HFF-Myc (cell line): ENCODE results near the gene CNIH3.

Source experiments
- DNase-seq: peaks from one replicate; pipeline ENCODE4 v3.0.0-alpha.2; 2011; ENCODE audit warnings: low read depth; ENCODE audit errors: extremely low read depth
- H3K4me3 ChIP-seq: replicated peaks from 2 replicates; pipeline ENCODE4 v1.5.1; 2011; ENCODE audit warnings: low read depth, mild to moderate bottlenecking, control low read depth, low read length
- TF ChIP-seq, protein P1 (sequence below): IDR thresholded peaks from 2 replicates; pipeline ENCODE4 v1.5.1; 2012; ENCODE audit warnings: mild to moderate bottlenecking, low read depth, low read length, control low read depth; ENCODE audit errors: missing control alignments

The CNIH3 gene

DNA sequence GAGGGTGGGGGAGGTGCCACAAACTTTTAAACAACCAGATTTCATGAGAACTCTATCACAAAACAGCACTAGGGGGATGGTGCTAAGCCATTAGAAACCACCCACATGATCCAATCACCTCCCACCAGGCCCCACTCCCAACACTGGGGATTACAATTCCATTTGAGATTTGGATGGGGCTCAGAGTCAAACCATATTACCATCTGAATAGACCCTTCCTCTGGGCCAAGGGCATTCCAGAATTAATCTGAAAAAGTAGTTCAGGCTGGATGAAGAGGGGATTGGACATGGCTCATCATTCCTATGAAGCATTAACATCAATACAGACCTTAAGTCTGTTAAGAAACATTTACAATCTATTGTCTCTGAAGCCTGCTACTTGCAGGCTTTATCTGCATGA lies 163.4 kb downstream of the CNIH3 start:
- TF ChIP-seq, protein P1, sequence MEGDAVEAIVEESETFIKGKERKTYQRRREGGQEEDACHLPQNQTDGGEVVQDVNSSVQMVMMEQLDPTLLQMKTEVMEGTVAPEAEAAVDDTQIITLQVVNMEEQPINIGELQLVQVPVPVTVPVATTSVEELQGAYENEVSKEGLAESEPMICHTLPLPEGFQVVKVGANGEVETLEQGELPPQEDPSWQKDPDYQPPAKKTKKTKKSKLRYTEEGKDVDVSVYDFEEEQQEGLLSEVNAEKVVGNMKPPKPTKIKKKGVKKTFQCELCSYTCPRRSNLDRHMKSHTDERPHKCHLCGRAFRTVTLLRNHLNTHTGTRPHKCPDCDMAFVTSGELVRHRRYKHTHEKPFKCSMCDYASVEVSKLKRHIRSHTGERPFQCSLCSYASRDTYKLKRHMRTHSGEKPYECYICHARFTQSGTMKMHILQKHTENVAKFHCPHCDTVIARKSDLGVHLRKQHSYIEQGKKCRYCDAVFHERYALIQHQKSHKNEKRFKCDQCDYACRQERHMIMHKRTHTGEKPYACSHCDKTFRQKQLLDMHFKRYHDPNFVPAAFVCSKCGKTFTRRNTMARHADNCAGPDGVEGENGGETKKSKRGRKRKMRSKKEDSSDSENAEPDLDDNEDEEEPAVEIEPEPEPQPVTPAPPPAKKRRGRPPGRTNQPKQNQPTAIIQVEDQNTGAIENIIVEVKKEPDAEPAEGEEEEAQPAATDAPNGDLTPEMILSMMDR = no peak
- no peak for DNase-seq
- H3K4me3 ChIP-seq = no peak overlapping the region

DNA sequence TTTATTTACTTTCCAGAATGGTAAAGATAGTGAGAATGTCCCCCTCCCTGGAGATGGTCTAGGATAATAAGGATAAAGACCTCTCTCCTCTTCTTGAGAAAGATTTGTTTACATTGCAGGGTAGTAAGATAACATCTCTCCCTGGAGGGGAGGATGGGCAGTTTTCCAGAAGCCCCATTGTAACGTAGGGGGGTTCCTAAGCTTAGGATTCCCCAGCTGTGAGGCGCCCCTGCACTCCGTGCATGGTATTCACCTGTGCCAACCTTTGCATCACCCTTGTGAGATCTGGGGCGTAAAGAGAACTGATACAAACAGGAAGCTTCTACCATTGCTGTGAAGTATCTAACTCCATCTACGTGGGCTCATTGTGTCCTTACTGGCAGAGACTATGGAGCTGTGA lies 164.6 kb downstream of the CNIH3 start:
- H3K4me3 ChIP-seq = no peak overlapping the region
- no peak for DNase-seq
- TF ChIP-seq, protein P1 = no peak

DNA sequence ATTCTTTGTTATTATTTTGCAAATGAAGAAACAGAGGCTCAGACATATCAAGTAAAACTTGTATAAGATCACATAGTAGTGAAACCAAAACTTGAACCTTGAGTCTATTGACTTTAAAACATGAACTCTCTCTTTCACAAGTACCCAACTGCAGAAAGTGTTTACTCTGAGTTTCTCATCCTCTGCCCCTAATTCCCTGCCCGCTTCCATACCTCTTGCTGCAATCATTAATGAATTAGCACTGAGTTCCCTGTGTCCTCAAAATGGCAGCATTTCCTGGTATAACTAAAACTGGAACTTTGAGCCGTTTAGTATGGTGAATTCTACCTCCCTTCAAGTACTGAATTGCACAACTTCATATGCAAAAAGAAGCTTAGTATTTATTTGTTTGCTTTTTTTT lies 165.7 kb downstream of the CNIH3 start:
- no peak overlapping the region for H3K4me3 ChIP-seq
- TF ChIP-seq, protein P1 = no peak
- DNase-seq = no peak

DNA sequence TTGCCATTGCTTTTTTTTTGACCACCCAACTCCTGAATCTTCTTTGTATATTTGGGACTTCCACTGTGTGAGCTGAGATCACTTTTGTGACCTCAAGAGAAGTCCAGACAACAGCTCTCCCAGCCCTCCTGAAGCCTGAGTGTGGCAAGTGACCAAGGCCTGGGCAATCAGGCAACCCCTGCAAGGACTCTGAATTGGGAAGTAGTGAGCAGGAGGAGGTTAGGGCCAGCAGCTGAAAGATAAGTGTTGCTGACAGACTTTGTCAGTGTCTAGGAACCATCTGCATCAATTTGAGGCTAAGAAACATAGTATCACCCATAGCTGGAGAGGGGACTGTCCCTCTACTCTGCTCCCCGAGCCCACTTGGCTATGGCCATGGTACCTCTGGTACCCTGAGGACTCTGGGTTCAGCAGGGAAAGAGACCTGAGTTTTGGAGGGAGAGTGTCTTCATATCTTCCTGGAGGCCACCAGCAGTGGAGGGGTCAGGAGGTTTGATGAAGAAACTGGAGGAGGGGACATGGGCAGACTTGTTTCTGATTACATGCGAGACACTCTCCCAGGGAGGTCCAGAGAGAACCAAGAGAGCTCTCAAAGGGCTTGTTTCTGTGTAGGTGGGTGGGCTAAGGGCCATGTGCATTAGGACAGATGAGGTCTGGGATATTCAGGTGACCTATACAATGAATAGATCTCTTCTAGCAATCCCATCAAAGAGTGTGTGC lies 166.3 kb downstream of the CNIH3 start:
- no peak for DNase-seq
- no peak overlapping the region for H3K4me3 ChIP-seq
- TF ChIP-seq, protein P1 = no peak

DNA sequence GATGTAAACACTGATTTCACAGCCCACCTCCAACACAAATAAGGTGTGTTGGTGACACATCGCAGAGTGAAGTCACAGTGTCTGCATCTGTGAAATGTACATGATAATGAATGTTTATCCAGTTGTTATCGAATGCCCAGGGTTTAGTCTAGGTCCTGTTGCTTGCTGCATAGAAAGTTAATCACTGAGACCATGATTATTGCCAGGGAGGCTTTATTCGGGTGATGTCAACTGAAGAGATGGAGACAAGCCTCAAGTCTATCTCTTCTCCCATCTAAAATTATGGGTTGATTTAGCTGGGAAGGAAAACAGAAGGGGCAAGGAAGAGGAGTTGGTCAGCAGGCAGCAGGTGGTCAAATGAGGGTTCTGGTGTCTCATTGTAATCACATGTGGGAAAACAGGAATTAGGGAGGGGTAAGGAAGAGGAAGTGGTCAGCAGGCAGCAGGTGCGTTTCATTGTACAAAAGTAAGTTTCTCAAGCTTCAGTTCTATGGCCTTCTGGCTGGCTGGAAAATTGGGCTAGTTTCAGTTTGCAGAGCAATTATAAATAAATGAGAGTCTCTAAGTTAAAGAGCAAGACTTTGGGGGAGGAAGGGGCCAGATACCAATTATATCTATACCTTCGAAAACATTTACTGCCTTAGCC lies 167.0 kb downstream of the CNIH3 start:
- DNase-seq = no peak
- H3K4me3 ChIP-seq = no peak overlapping the region
- TF ChIP-seq, protein P1 = no peak

DNA sequence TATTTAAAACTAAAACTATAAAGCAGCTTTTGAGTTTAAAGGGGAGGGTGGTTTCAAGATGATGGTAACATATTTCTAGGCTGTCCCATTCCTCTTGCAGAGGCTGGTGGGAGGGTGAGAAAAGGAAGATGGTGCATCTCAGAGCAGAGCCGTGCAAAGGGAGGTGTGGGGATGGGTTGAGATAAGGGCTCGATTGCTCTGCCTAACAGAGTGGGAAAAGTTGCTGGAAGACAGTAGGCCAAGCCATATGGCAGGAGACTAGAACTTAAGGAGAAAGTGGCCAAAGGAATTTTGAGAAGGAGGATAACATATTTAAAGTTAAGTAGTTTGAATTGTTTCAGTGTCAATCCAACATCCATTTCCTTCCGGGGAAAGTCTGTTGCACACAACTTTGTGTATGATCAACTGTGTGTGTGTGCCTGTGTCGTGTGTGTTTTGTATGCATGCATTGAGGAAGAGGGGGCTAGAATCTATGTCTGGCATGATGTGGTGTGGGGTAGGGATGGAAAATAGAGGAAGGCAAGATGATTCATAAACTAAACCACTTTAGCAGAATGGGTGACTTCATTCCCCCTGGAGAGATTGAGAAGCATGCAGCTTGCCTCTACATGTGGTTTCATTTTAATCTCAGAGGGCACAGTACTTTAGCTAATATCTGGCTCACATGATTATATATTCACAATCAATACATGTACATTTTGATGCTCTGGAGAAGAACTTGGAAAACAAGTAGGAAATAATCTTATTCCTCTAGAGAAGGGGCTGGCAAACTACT lies 168.3 kb downstream of the CNIH3 start:
- H3K4me3 ChIP-seq = no peak overlapping the region
- TF ChIP-seq, protein P1 = no peak
- DNase-seq = no peak
